PFSK-1 (cell line): ENCODE results near the gene COX6A1.
A peak's percentile ranks its signal among the peaks of the same experiment; 100 is the strongest.

Experiments used
- FOXP2 ChIP-seq: optimal IDR thresholded peaks from 2 replicates; pipeline ENCODE3; 2011; ENCODE audit warnings: borderline replicate concordance, control low read depth, inconsistent platforms; ENCODE audit not compliant: insufficient read depth; ENCODE audit errors: extremely low read length, extremely low read depth
- POLR2AphosphoS5 ChIP-seq: IDR thresholded peaks from 2 replicates; pipeline ENCODE4 v1.6.1; 2012; ENCODE audit warnings: low read depth, mild to moderate bottlenecking, control low read depth, low read length, moderate library complexity
- REST ChIP-seq, 2 experiments: IDR thresholded peaks; 2 replicates each; pipeline versions ENCODE4 v1.6.1 to v1.8.0; 2011 to 2012; ENCODE audit warnings: low read depth in 2 of 2, low read length in 2 of 2, control low read depth in 1 of 2, inconsistent platforms in 1 of 2, mild to moderate bottlenecking in 1 of 2, moderate library complexity in 1 of 2; ENCODE audit not compliant: insufficient read depth in 1 of 2
- SIN3A ChIP-seq: IDR thresholded peaks from 2 replicates; pipeline ENCODE4 v1.6.1; 2012; ENCODE audit warnings: mild to moderate bottlenecking, low read length, moderate library complexity, borderline replicate concordance; ENCODE audit not compliant: insufficient read depth
- TAF1 ChIP-seq: IDR thresholded peaks from 2 replicates; pipeline ENCODE4 v1.6.1; 2012; ENCODE audit warnings: low read length, control low read depth, borderline replicate concordance; ENCODE audit not compliant: insufficient read depth

The COX6A1 gene

GRCh38 chr12:120467439-120467838 lies 29.5 kb downstream of the COX6A1 start:
- TF ChIP-seq FOXP2 (no peak), REST (IDR thresholded peaks at IDR 0.05; ENCODE audit: insufficient read depth in 1 of 2, low read depth in 2 of 2, low read length in 2 of 2) (no peak), POLR2AphosphoS5 (no peak), SIN3A (no peak), TAF1 (no peak)

- TF ChIP-seq TAF1, result 0 out of 2 replicates have a peak, but pooled peaks have one; percentile 40
- no peak; the same call in 1 of the 2 replicates for TF ChIP-seq POLR2AphosphoS5
- no peak for TF ChIP-seq FOXP2
- TF ChIP-seq SIN3A, result peak; percentile 73; the same call in 1 of the 2 replicates
- TF ChIP-seq REST (IDR thresholded peaks at IDR 0.05; ENCODE audit: insufficient read depth in 1 of 2, low read depth in 2 of 2, low read length in 2 of 2), result no peak
Measured at GRCh38 chr12:120468325-120468820, 30.5 kb downstream of the COX6A1 start.

- TF ChIP-seq TAF1 (no peak), FOXP2 (no peak), REST (IDR thresholded peaks at IDR 0.05; ENCODE audit: insufficient read depth in 1 of 2, low read depth in 2 of 2, low read length in 2 of 2) (no peak), POLR2AphosphoS5 (no peak), SIN3A (no peak)
Measured at GRCh38 chr12:120468821-120469449, 31.0 kb downstream of the COX6A1 start.

- TF ChIP-seq SIN3A, result peak; percentile 37; the same call in 1 of the 2 replicates
- peak; percentile 10 to 39; a peak in 1 of 4 replicates for TF ChIP-seq REST (IDR thresholded peaks at IDR 0.05; ENCODE audit: insufficient read depth in 1 of 2, low read depth in 2 of 2, low read length in 2 of 2)
- peak; percentile 86 for TF ChIP-seq POLR2AphosphoS5
- TF ChIP-seq FOXP2, result peak; percentile 65
- TF ChIP-seq TAF1, result peak; percentile 82
Measured at GRCh38 chr12:120469450-120470149, 31.7 kb downstream of the COX6A1 start, which contains the start of gene SRSF9. Gene SRSF9, minus strand, starts transcription at chr12:120469748. Its CDS starts 139 bp downstream, at chr12:120469609.
